ENCODE measurements around the gene GPR176. TPM values are rescaled to one million over a fixed set of nuclear protein-coding genes. Genes with fewer than 3 reads are reported as not detected.

The GPR176 gene
- total RNA-seq, 1 donor from 2014 or later = 20.6 TPM

- H3K27me3 ChIP-seq = no peaks in the 10 kb centered on the region
- no peaks in the 10 kb centered on the region for H3K4me1 ChIP-seq
- no peaks in the 10 kb centered on the region for H4K20me1 ChIP-seq (ENCODE audit: low read depth)
- no peak overlapping the region for H3K27ac Mint-ChIP-seq
- H3K9me3 ChIP-seq (ENCODE audit: low read depth) = no peaks in the 10 kb centered on the region
- no peak overlapping the region for H3K9ac ChIP-seq
- no peak for TF ChIP-seq EZH2 (IDR thresholded peaks at IDR 0.05)
- no peak for TF ChIP-seq CTCF (IDR thresholded peaks at IDR 0.05)
- TF ChIP-seq EZH2phosphoT487 (IDR thresholded peaks at IDR 0.05) = no peak
- no peak overlapping the region for H3K4me3 ChIP-seq
- DNase-seq (ENCODE audit: low spot score) = no peak
- H3K27ac ChIP-seq = no peak overlapping the region
- peaks cover 12% of the 10 kb centered on the region for H3K4me1 Mint-ChIP-seq
- peaks cover 2% of the 10 kb centered on the region for H3F3A ChIP-seq (ENCODE audit: low read depth)
- peaks cover 3% of the 10 kb centered on the region for H3K27me3 Mint-ChIP-seq (ENCODE audit: insufficient read depth, low read depth)
- no peak overlapping the region for H2AFZ ChIP-seq (replicated peaks)
- H3K4me2 ChIP-seq = no peak overlapping the region
- peaks cover 32% of the 10 kb centered on the region for H3K79me2 ChIP-seq (ENCODE audit: low read depth)
- no peaks in the 10 kb centered on the region for H3K36me3 Mint-ChIP-seq
- H3K36me3 ChIP-seq = no peaks in the 10 kb centered on the region
- H3K9me3 Mint-ChIP-seq = no peaks in the 10 kb centered on the region
- no peak overlapping the region for H3K4me3 Mint-ChIP-seq
Measured at GRCh38 chr15:39860871-39861270, 59.2 kb downstream of the GPR176 start.

- no peaks in the 10 kb centered on the region for H3K27me3 ChIP-seq
- Mint-ChIP-seq H3K9me3 (no peaks in the 10 kb centered on the region), H3K27me3 (ENCODE audit: insufficient read depth, low read depth) (peaks cover 3% of the 10 kb centered on the region), H3K4me3 (no peak overlapping the region), H3K36me3 (no peaks in the 10 kb centered on the region), H3K4me1 (peaks cover 12% of the 10 kb centered on the region), H3K27ac (no peak overlapping the region)
- H3K79me2 ChIP-seq (ENCODE audit: low read depth) = peaks cover 27% of the 10 kb centered on the region
- H3F3A ChIP-seq (ENCODE audit: low read depth) = peaks cover 9% of the 10 kb centered on the region
- H3K4me3 ChIP-seq = no peak overlapping the region
- peaks cover 6% of the 10 kb centered on the region for H3K4me1 ChIP-seq
- H3K9me3 ChIP-seq (ENCODE audit: low read depth) = no peaks in the 10 kb centered on the region
- H2AFZ ChIP-seq (replicated peaks) = no peak overlapping the region
- no peak for DNase-seq (ENCODE audit: low spot score)
- H3K36me3 ChIP-seq = no peaks in the 10 kb centered on the region
- H4K20me1 ChIP-seq (ENCODE audit: low read depth) = no peaks in the 10 kb centered on the region
- no peak for TF ChIP-seq EZH2 (IDR thresholded peaks at IDR 0.05)
- TF ChIP-seq EZH2phosphoT487 (IDR thresholded peaks at IDR 0.05) = no peak
- no peak for TF ChIP-seq CTCF (IDR thresholded peaks at IDR 0.05)
- no peak overlapping the region for H3K9ac ChIP-seq
- no peak overlapping the region for H3K27ac ChIP-seq
- no peak overlapping the region for H3K4me2 ChIP-seq
Measured at GRCh38 chr15:39860200-39860599, 59.9 kb downstream of the GPR176 start.

- no peak for TF ChIP-seq EZH2 (IDR thresholded peaks at IDR 0.05)
- TF ChIP-seq CTCF (IDR thresholded peaks at IDR 0.05) = no peak
- TF ChIP-seq EZH2phosphoT487 (IDR thresholded peaks at IDR 0.05) = no peak
- Histone ChIP-seq H3K9me3 (ENCODE audit: low read depth) (no peaks in the 10 kb centered on the region), H3K4me3 (no peak overlapping the region), H3K4me1 (peaks cover 6% of the 10 kb centered on the region), H4K20me1 (ENCODE audit: low read depth) (no peaks in the 10 kb centered on the region), H3K4me2 (no peak overlapping the region), H3K27ac (no peak overlapping the region), H3K79me2 (ENCODE audit: low read depth) (peaks cover 27% of the 10 kb centered on the region), H3K9ac (no peak overlapping the region), H2AFZ (replicated peaks) (no peak overlapping the region), H3K36me3 (no peaks in the 10 kb centered on the region), H3F3A (ENCODE audit: low read depth) (peaks cover 7% of the 10 kb centered on the region), H3K27me3 (no peaks in the 10 kb centered on the region)
- Mint-ChIP-seq H3K27ac (no peak overlapping the region), H3K27me3 (ENCODE audit: insufficient read depth, low read depth) (peaks cover 3% of the 10 kb centered on the region), H3K4me3 (no peak overlapping the region), H3K36me3 (no peaks in the 10 kb centered on the region), H3K4me1 (peaks cover 12% of the 10 kb centered on the region), H3K9me3 (no peaks in the 10 kb centered on the region)
- no peak for DNase-seq (ENCODE audit: low spot score)
Measured at GRCh38 chr15:39859636-39860035, 60.4 kb downstream of the GPR176 start.

Data from neural progenitor cell (in vitro differentiated cells).